MM.1S (cell line): ENCODE results near the gene MAP2.
A peak's percentile ranks its signal among the peaks of the same experiment; 100 is the strongest.

Experiments
- DNase-seq: peaks from one replicate; pipeline ENCODE4 v3.0.0-alpha.2; 2015
- H2AFZ ChIP-seq: fragments of 300-600 bp; sonication (generic); 2 replicates; pipeline ENCODE4 v1.6.0; 2016; ENCODE audit warnings: antibody characterized with exemption, low read length
- H3F3A ChIP-seq: fragments of 300-600 bp; sonication (generic); 2 replicates; pipeline ENCODE4 v1.6.1; 2016; ENCODE audit warnings: mild to moderate bottlenecking, antibody characterized with exemption, low read length, moderate library complexity, mixed read lengths; ENCODE audit not compliant: insufficient read depth
- H3K27ac ChIP-seq: fragments of 300-600 bp; sonication (generic); 2 replicates; pipeline ENCODE4 v1.5.1; 2016; ENCODE audit warnings: mild to moderate bottlenecking, low read length
- H3K27me3 ChIP-seq: fragments of 300-600 bp; sonication (generic); replicated peaks from 2 replicates; pipeline ENCODE4 v1.6.0; 2016; ENCODE audit warnings: low read length; ENCODE audit not compliant: insufficient read depth
- H3K36me3 ChIP-seq: fragments of 300-600 bp; sonication (generic); replicated peaks from 2 replicates; pipeline ENCODE4 v1.6.1; 2016; ENCODE audit warnings: mild to moderate bottlenecking, low read length, mixed read lengths; ENCODE audit not compliant: insufficient read depth
- H3K4me1 ChIP-seq: fragments of 300-600 bp; sonication (generic); 2 replicates; pipeline ENCODE4 v1.6.1; 2016; ENCODE audit warnings: low read length, mixed read lengths
- H3K4me2 ChIP-seq: fragments of 300-600 bp; sonication (generic); 2 replicates; pipeline ENCODE4 v1.6.0; 2016; ENCODE audit warnings: low read depth, low read length
- H3K4me3 ChIP-seq: fragments of 300-600 bp; sonication (generic); 2 replicates; pipeline ENCODE4 v1.5.1; 2016; ENCODE audit warnings: low read length, mixed read lengths
- H3K79me2 ChIP-seq: fragments of 300-600 bp; sonication (generic); 2 replicates; pipeline ENCODE4 v1.6.1; 2016; ENCODE audit warnings: mixed run types, low read length, mixed read lengths
- H3K9ac ChIP-seq: fragments of 300-600 bp; sonication (generic); 2 replicates; pipeline ENCODE4 v1.6.1; 2016; ENCODE audit warnings: low read length, mixed read lengths
- H3K9me2 ChIP-seq: fragments of 300-600 bp; sonication (generic); replicated peaks from 2 replicates; pipeline ENCODE4 v1.6.1; 2016; ENCODE audit warnings: mild to moderate bottlenecking, low read length, mixed read lengths; ENCODE audit not compliant: insufficient read depth
- H3K9me3 ChIP-seq: fragments of 300-600 bp; sonication (generic); replicated peaks from 2 replicates; pipeline ENCODE4 v1.6.1; 2016; ENCODE audit warnings: mild to moderate bottlenecking, low read length, mixed read lengths; ENCODE audit not compliant: insufficient read depth
- H4K20me1 ChIP-seq: fragments of 300-600 bp; sonication (generic); 2 replicates; pipeline ENCODE4 v1.6.1; 2016; ENCODE audit warnings: mild to moderate bottlenecking, low read length, moderate library complexity, mixed read lengths; ENCODE audit not compliant: insufficient read depth
- EZH2 ChIP-seq: fragments of 300-600 bp; sonication (generic); optimal IDR thresholded peaks from 2 replicates; pipeline ENCODE3; 2017; ENCODE audit warnings: low read depth, mild to moderate bottlenecking, antibody characterized with exemption, low read length, mixed read lengths
- EZH2phosphoT487 ChIP-seq: fragments of 300-600 bp; sonication (generic); IDR thresholded peaks from 2 replicates; pipeline ENCODE4 v1.6.1; 2018; ENCODE audit warnings: antibody characterized with exemption, low read length
- TF ChIP-seq, protein P1 (sequence below): fragments of 300-600 bp; sonication (generic); IDR thresholded peaks from 2 replicates; pipeline ENCODE4 v1.5.1; 2016; ENCODE audit warnings: antibody characterized with exemption, low read length, mixed read lengths

MAP2 gene

DNA sequence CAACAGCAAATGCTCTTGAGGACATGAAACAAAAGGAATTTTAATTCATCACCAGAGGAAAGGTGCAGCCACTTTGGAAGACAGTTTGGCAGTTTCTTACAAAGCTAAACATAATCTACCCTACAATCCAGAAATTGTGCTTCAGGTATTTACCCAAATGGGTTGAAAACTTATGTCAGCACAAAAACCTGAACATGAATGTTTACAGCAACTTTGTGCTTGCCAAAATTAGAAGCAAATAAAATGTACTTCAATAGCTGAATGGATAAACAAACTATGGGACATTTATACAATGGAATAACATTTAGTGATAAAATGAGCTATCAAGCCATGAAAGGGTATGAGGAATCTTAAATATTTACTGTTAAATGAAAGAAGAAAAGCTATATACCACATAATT, 6.9 kb upstream of the MAP2 start:
- Histone ChIP-seq H3K27me3 (no peaks in the 10 kb centered on the region), H3K79me2 (no peaks in the 10 kb centered on the region), H3K9ac (no peak overlapping the region), H2AFZ (no peak overlapping the region), H3K4me1 (no peaks in the 10 kb centered on the region), H3K9me2 (no peaks in the 10 kb centered on the region), H3K36me3 (no peaks in the 10 kb centered on the region), H3K27ac (no peak overlapping the region), H3F3A (no peaks in the 10 kb centered on the region), H3K4me2 (no peak overlapping the region), H3K4me3 (no peak overlapping the region), H3K9me3 (no peaks in the 10 kb centered on the region), H4K20me1 (no peaks in the 10 kb centered on the region)
- DNase-seq = no peak
- TF ChIP-seq EZH2 (no peak), EZH2phosphoT487 (no peak)
- TF ChIP-seq, protein P1, sequence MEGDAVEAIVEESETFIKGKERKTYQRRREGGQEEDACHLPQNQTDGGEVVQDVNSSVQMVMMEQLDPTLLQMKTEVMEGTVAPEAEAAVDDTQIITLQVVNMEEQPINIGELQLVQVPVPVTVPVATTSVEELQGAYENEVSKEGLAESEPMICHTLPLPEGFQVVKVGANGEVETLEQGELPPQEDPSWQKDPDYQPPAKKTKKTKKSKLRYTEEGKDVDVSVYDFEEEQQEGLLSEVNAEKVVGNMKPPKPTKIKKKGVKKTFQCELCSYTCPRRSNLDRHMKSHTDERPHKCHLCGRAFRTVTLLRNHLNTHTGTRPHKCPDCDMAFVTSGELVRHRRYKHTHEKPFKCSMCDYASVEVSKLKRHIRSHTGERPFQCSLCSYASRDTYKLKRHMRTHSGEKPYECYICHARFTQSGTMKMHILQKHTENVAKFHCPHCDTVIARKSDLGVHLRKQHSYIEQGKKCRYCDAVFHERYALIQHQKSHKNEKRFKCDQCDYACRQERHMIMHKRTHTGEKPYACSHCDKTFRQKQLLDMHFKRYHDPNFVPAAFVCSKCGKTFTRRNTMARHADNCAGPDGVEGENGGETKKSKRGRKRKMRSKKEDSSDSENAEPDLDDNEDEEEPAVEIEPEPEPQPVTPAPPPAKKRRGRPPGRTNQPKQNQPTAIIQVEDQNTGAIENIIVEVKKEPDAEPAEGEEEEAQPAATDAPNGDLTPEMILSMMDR = no peak

DNA sequence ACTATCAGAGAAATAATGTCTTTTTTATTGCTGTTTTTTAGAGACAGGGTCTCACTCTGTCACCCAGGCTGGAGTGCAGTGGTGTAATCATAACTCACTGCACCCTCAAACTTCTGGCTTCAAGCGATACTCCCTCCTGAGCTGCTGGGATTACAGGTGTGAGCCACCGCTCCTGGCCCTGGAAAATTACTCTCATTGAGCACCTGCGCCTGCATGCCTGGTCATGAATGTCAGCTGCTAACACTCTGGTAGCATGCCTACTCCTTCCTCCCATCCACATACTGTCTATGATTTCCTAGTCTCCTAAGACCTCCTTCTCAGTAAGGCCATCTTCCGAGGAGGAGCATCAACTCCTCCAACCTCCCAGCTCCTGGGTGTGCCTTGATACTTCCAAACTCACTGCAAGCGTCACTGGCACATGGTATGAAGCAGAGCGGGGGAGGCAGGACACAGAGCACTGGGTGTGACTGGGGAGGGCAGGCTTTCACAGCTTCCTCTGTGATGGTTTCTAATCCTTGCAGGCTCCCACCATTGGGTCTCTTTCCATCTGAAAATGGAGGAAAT, 1.6 kb upstream of the MAP2 start:
- Histone ChIP-seq H3K4me3 (no peak overlapping the region), H3K9me2 (no peaks in the 10 kb centered on the region), H4K20me1 (no peaks in the 10 kb centered on the region), H3K36me3 (no peaks in the 10 kb centered on the region), H3K27ac (no peak overlapping the region), H3K79me2 (no peaks in the 10 kb centered on the region; the same call in 1 of the 2 replicates), H3K9ac (no peak overlapping the region), H3K4me1 (peaks cover 12% of the 10 kb centered on the region), H3K4me2 (no peak overlapping the region), H2AFZ (no peak overlapping the region), H3K27me3 (no peaks in the 10 kb centered on the region), H3K9me3 (no peaks in the 10 kb centered on the region), H3F3A (peaks cover 5% of the 10 kb centered on the region; the same call in 1 of the 2 replicates)
- DNase-seq = no peak
- TF ChIP-seq EZH2 (no peak), EZH2phosphoT487 (no peak)
- TF ChIP-seq, protein P1 = no peak

DNA sequence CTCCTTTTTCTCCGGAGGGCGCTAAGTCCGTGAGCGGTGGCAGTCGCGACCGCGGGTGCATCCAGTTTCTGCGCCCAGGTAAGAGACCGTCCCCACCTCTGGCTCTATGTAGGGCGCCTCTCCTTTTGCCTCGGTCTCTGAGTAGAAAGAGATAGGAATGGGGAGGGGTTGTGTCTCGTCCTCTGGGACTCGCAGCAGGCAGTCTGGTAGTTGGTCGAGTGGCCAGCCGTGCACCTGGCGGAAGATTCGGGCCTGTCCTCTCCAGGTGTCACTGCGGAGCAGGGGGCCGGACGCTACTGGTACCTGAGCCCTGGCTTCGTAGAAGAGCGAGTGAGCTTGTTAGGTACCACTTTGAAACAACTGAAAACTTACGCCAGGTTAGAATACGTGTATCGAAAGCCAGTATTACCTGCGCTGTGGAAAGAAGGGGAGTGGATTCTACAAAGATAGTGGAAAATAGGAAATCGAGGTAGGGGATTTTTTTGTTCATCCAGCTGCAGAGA, 403 bp downstream of the MAP2 start:
- peak overlapping the region; percentile 66 for H3K4me3 ChIP-seq
- H3K36me3 ChIP-seq = no peaks in the 10 kb centered on the region
- H3K9me2 ChIP-seq = no peaks in the 10 kb centered on the region
- H3K27me3 ChIP-seq = no peaks in the 10 kb centered on the region
- peaks cover 12% of the 10 kb centered on the region for H3K4me1 ChIP-seq
- H4K20me1 ChIP-seq = no peaks in the 10 kb centered on the region
- peaks cover 5% of the 10 kb centered on the region; the same call in 1 of the 2 replicates for H3F3A ChIP-seq
- peak overlapping the region; percentile 62 for H2AFZ ChIP-seq
- DNase-seq = peak; percentile 57
- TF ChIP-seq EZH2phosphoT487 (no peak), EZH2 (no peak)
- TF ChIP-seq, protein P1 = no peak
- H3K4me2 ChIP-seq = peak overlapping the region; percentile 76
- H3K9ac ChIP-seq = peak overlapping the region; percentile 35; the same call in 1 of the 2 replicates
- no peaks in the 10 kb centered on the region; the same call in 1 of the 2 replicates for H3K79me2 ChIP-seq
- no peaks in the 10 kb centered on the region for H3K9me3 ChIP-seq
- peak overlapping the region; percentile 4; the same call in 1 of the 2 replicates for H3K27ac ChIP-seq
